Sigmoid colon (tissue), 7 donors: Measurements from ENCODE around the gene TNFSF9. TPM values are rescaled to one million over a fixed set of nuclear protein-coding genes. Genes with fewer than 3 reads are reported as not detected.
"Not testable (repeated sequence)": the region's sequence is repeated elsewhere in the genome, so short reads cannot be mapped to it uniquely, and the experiment has no call there.

Experiments
- DNase-seq: peaks from one replicate; pipeline ENCODE4 v3.0.0-alpha.2; 2019
- H3K27ac ChIP-seq, 4 donors: fragments of 200-600 bp; sonication (generic); one replicate each; pipeline ENCODE4 v1.5.1; 2016 to 2019; ENCODE audit warnings: mild to moderate bottlenecking in 1 of 4
- H3K27me3 ChIP-seq, 3 donors: fragments of 200-600 bp; sonication (generic); one replicate each; pipeline ENCODE4 v1.5.1; 2019; ENCODE audit warnings: mild to moderate bottlenecking in 1 of 3
- H3K36me3 ChIP-seq, 4 donors: fragments of 200-600 bp; sonication (generic); one replicate each; pipeline ENCODE4 v1.5.1; 2016 to 2019
- H3K4me1 ChIP-seq, 4 donors: fragments of 200-600 bp; sonication (generic); one replicate each; pipeline ENCODE4 v1.5.1; 2017 to 2019
- H3K4me3 ChIP-seq, 4 donors: fragments of 200-600 bp; sonication (generic); one replicate each; pipeline ENCODE4 v1.5.1; 2017 to 2019; ENCODE audit warnings: mild to moderate bottlenecking in 2 of 4, moderate library complexity in 1 of 4
- H3K9me3 ChIP-seq, 4 donors: fragments of 200-600 bp in 3 of 4; sonication (generic) in 3 of 4; one replicate each; pipeline versions ENCODE4 v1.5.1 to v1.6.1; 2013 to 2019
- EP300 ChIP-seq, 4 donors: sonication (generic); formaldehyde crosslinking; IDR thresholded peaks; one replicate each; pipeline ENCODE4 v1.6.1; 2017; ENCODE audit warnings: antibody characterized with exemption in 4 of 4
- POLR2A ChIP-seq, 2 donors: fragments of 450-650 bp; IDR thresholded peaks; one replicate each; pipeline ENCODE4 v1.6.1; 2016; ENCODE audit warnings: antibody characterized with exemption in 2 of 2, mild to moderate bottlenecking in 2 of 2, moderate library complexity in 2 of 2
- POLR2AphosphoS5 ChIP-seq, 4 donors: sonication (generic); formaldehyde crosslinking; IDR thresholded peaks; one replicate each; pipeline ENCODE4 v1.6.1; 2017; ENCODE audit warnings: antibody characterized with exemption in 4 of 4
- WGBS, 2 donors: extraction: QIAGEN DNeasy Blood & Tissue Kit; methylation state at CpG; one replicate each; pipeline ENCODE4 v1.1.7; 2013; 5-methylcytosine and 5-hydroxymethylcytosine counted together
- intact Hi-C: fragments of 100-400 bp; cut with DNase I; formaldehyde crosslinking; loops from one replicate; pipeline ENCODE4 v1.15.1; 2023
- polyA plus RNA-seq, 3 donors: library from polyadenylated mRNA; stranded (reverse); fragments of 200-250 nt; gene quantifications; one replicate each; pipeline ENCODE4 v1.2.3, GENCODE V29; 2013
- total RNA-seq, 4 donors: library from RNA; depleted of rRNA; stranded (reverse); fragments of >200 nt; gene quantifications; one replicate each; pipeline ENCODE4 v1.1.0, GENCODE V29; 2016
- TF ChIP-seq, protein P1 (sequence below), 4 experiments: fragments of 450-650 bp in 3 of 4; fragments of 200-600 bp in 1 of 4; IDR thresholded peaks; one replicate each; pipeline ENCODE4 v1.5.1; 2016 to 2019; ENCODE audit warnings: antibody characterized with exemption in 4 of 4, mild to moderate bottlenecking in 3 of 4, moderate library complexity in 2 of 4
- donor health status: healthy with polysubstance abuse.
- donor health status: Bipolar disorder and iron deficiency.
- donor health status: healthy.

Gene TNFSF9
- total and polyA plus RNA-seq, 7 donors: 0.16 to 4.2 (median 0.53) TPM; not detected in 1

GRCh38 chr19:6500837-6501739 lies 29.7 kb upstream of the TNFSF9 start:
- intact Hi-C loops: no loop called here
- TF ChIP-seq, protein P1, sequence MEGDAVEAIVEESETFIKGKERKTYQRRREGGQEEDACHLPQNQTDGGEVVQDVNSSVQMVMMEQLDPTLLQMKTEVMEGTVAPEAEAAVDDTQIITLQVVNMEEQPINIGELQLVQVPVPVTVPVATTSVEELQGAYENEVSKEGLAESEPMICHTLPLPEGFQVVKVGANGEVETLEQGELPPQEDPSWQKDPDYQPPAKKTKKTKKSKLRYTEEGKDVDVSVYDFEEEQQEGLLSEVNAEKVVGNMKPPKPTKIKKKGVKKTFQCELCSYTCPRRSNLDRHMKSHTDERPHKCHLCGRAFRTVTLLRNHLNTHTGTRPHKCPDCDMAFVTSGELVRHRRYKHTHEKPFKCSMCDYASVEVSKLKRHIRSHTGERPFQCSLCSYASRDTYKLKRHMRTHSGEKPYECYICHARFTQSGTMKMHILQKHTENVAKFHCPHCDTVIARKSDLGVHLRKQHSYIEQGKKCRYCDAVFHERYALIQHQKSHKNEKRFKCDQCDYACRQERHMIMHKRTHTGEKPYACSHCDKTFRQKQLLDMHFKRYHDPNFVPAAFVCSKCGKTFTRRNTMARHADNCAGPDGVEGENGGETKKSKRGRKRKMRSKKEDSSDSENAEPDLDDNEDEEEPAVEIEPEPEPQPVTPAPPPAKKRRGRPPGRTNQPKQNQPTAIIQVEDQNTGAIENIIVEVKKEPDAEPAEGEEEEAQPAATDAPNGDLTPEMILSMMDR (IDR thresholded peaks at IDR 0.05): no peak
- TF ChIP-seq POLR2A (IDR thresholded peaks at IDR 0.05) (no peak), POLR2AphosphoS5 (IDR thresholded peaks at IDR 0.05) (no peak), EP300 (IDR thresholded peaks at IDR 0.05) (no peak)
- Histone ChIP-seq H3K27me3 (peaks cover 18 to 44% (median 24%) of the 10 kb centered on the region in 3 donors), H3K4me3 (peak overlapping the region in 2 of 4 donors; percentile 30 to 43), H3K27ac (no peak overlapping the region), H3K4me1 (peaks cover 0 to 13% (median 13%) of the 10 kb centered on the region in 4 donors), H3K9me3 (no peaks in the 10 kb centered on the region), H3K36me3 (no peaks in the 10 kb centered on the region)
- no peak for DNase-seq
- WGBS, 2 donors: 59 to 67% methylated on average over 24 of the region's 24 CpGs

- intact Hi-C loops: no loop called here
- Histone ChIP-seq H3K4me1 (peaks cover 0 to 13% (median 13%) of the 10 kb centered on the region in 4 donors), H3K4me3 (peak within 1 kb of the TSS in 3 of 4 donors; percentile 30 to 43 (median 42)), H3K27me3 (peaks cover 18 to 44% (median 24%) of the 10 kb centered on the region in 3 donors), H3K9me3 (no peaks in the 10 kb centered on the region), H3K27ac (no peak within 1 kb of the TSS), H3K36me3 (no peaks in the 10 kb centered on the region)
- TF ChIP-seq, protein P1 (IDR thresholded peaks at IDR 0.05): no peak
- no peak for TF ChIP-seq POLR2A (IDR thresholded peaks at IDR 0.05)
- TF ChIP-seq POLR2AphosphoS5 (IDR thresholded peaks at IDR 0.05): no peak
- no peak for TF ChIP-seq EP300 (IDR thresholded peaks at IDR 0.05)
- 1 to 2% methylated on average over 71 of the region's 71 CpGs for WGBS, 2 donors
- DNase-seq: no peak
These were observed 28.8 kb upstream of the TNFSF9 start, which contains the start of gene TUBB4A for GRCh38 chr19:6501740-6502648. TUBB4A (minus strand) TSS chr19:6502309; CDS start chr19:6502212, 97 bp downstream.

GRCh38 chr19:6503407-6504201 lies 27.2 kb upstream of the TNFSF9 start:
- TF ChIP-seq EP300 (IDR thresholded peaks at IDR 0.05) (no peak), POLR2A (IDR thresholded peaks at IDR 0.05) (no peak)
- TF ChIP-seq, protein P1 (IDR thresholded peaks at IDR 0.05): no peak
- H3K27ac ChIP-seq: no peak overlapping the region
- intact Hi-C loops: no loop called here

DNA sequence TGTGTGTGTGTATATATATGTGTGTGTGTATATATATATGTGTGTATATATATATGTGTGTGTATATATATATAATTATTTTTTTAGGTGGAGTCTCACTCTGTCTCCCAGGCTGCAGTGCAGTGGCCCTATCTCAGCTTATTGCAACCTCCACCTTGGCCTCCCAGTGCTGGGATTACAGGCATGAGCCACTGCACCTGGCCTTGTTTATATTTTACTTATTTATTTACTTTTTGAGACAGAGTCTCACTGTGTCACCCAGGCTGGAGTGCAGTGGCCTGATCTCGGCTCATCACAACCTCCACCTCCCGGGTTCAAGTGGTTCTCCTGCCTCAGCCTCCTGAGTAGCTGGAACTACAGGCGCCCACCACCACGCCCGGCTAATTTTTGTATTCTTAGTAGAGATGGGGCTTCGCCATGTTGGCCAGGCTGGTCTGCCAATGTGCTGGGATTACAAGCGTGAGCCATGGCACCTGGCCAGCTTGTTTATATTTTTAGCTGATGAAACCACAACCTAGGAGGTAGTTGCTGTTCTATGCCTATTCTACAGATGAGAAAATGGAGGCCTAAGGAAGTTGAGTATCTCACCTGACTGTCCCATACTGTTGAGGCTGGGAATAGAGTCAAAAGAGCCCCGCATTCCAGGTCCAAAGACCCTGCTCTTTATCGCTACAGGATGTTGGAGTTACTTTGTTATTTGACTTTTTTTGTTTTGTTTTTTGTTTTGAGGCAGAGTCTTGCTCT lies 22.6 kb upstream of the TNFSF9 start:
- 82 to 84% methylated on average over 9 of the region's 9 CpGs for WGBS, 2 donors
- intact Hi-C loops, H3K36me3 ChIP-seq, H3K4me3 ChIP-seq, DNase-seq, H3K27ac ChIP-seq, H3K9me3 ChIP-seq, H3K4me1 ChIP-seq: not testable (repeated sequence)
- H3K27me3 ChIP-seq: peaks cover 0 to 13% (median 0%) of the 10 kb centered on the region in 3 donors

More at GRCh38 chr19:6503407-6504201, 27.2 kb upstream of the TNFSF9 start:
- no peak overlapping the region for H3K4me3 ChIP-seq
- peaks cover 0 to 13% (median 13%) of the 10 kb centered on the region in 4 donors for H3K4me1 ChIP-seq
- no peak for DNase-seq
- 69 to 81% methylated on average over 9 of the region's 9 CpGs for WGBS, 2 donors
- peaks cover 18 to 44% (median 24%) of the 10 kb centered on the region in 3 donors for H3K27me3 ChIP-seq
- no peaks in the 10 kb centered on the region for H3K9me3 ChIP-seq
- H3K36me3 ChIP-seq: no peaks in the 10 kb centered on the region
